Activated CD4-positive, alpha-beta T cell treated with anti-CD3 and anti-CD28 coated beads, Interleukin-2, amount 10 ng/mL, durations not matched to agents 24 days and 14 days (primary cell): ENCODE data around the gene CMTM5. TPM values are rescaled to one million over a fixed set of nuclear protein-coding genes. Genes with fewer than 3 reads are reported as not detected.
A peak's percentile ranks its signal among the peaks of the same experiment; 100 is the strongest.

Experiments
- DNase-seq: peaks from one replicate; pipeline ENCODE4 v3.0.0; 2022
- H3K27ac Mint-ChIP-seq: one replicate; pipeline ENCODE4 v1.8.0; 2022; ENCODE audit warnings: mild to moderate bottlenecking, mixed read lengths
- H3K27me3 Mint-ChIP-seq: one replicate; pipeline ENCODE4 v1.8.0; 2022; ENCODE audit warnings: mixed read lengths
- H3K36me3 Mint-ChIP-seq: one replicate; pipeline ENCODE4 v1.8.0; 2022; ENCODE audit warnings: low read depth, mild to moderate bottlenecking, mixed read lengths
- H3K4me1 Mint-ChIP-seq: one replicate; pipeline ENCODE4 v1.8.0; 2021; ENCODE audit warnings: mixed read lengths
- H3K4me3 Mint-ChIP-seq: one replicate; pipeline ENCODE4 v1.8.0; 2022; ENCODE audit warnings: mild to moderate bottlenecking, moderate library complexity, mixed read lengths
- H3K9me3 Mint-ChIP-seq: one replicate; pipeline ENCODE4 v1.8.0; 2021; ENCODE audit warnings: mixed read lengths
- intact Hi-C: fragments of 100-400 bp; cut with micrococcal nuclease; formaldehyde crosslinking; loops from one replicate; pipeline ENCODE4 v1.15.1; 2023
- total RNA-seq: library from RNA; stranded (reverse); gene quantifications from 2 replicates; pipeline ENCODE4 v1.2.3, GENCODE V29; 2022

The CMTM5 gene
- total RNA-seq, 1 donor from 2014 or later = not detected

- Mint-ChIP-seq H3K27ac (no peak overlapping the region), H3K36me3 (no peaks in the 10 kb centered on the region), H3K9me3 (no peaks in the 10 kb centered on the region), H3K4me3 (no peak overlapping the region), H3K4me1 (no peaks in the 10 kb centered on the region), H3K27me3 (peaks cover 4% of the 10 kb centered on the region)
- intact Hi-C loops = no loop called here
- no peak for DNase-seq
Observed at GRCh38 chr14:23403908-23404307, 27.1 kb downstream of the CMTM5 start.

GRCh38 chr14:23404331-23404900, 27.6 kb downstream of the CMTM5 start:
- Mint-ChIP-seq H3K4me1 (no peaks in the 10 kb centered on the region), H3K9me3 (no peaks in the 10 kb centered on the region), H3K27ac (no peak overlapping the region), H3K4me3 (no peak overlapping the region), H3K27me3 (peaks cover 4% of the 10 kb centered on the region), H3K36me3 (no peaks in the 10 kb centered on the region)
- DNase-seq = no peak
- intact Hi-C loops = no loop called here

- Mint-ChIP-seq H3K4me1 (no peaks in the 10 kb centered on the region), H3K9me3 (no peaks in the 10 kb centered on the region), H3K36me3 (no peaks in the 10 kb centered on the region), H3K4me3 (no peak overlapping the region), H3K27me3 (peaks cover 4% of the 10 kb centered on the region), H3K27ac (no peak overlapping the region)
- intact Hi-C loops = no loop called here
- no peak for DNase-seq
Observed at GRCh38 chr14:23405096-23405495, 28.2 kb downstream of the CMTM5 start.

- peaks cover 4% of the 10 kb centered on the region for H3K27me3 Mint-ChIP-seq
- intact Hi-C loops = no loop called here
- H3K36me3 Mint-ChIP-seq = no peaks in the 10 kb centered on the region
- no peaks in the 10 kb centered on the region for H3K4me1 Mint-ChIP-seq
- no peak overlapping the region for H3K27ac Mint-ChIP-seq
- DNase-seq = no peak
- no peaks in the 10 kb centered on the region for H3K9me3 Mint-ChIP-seq
- H3K4me3 Mint-ChIP-seq = no peak overlapping the region
Observed at GRCh38 chr14:23405516-23406025, 28.7 kb downstream of the CMTM5 start.

GRCh38 chr14:23406244-23406643, 29.4 kb downstream of the CMTM5 start:
- Mint-ChIP-seq H3K36me3 (no peaks in the 10 kb centered on the region), H3K27me3 (peaks cover 4% of the 10 kb centered on the region), H3K4me3 (no peak overlapping the region), H3K4me1 (no peaks in the 10 kb centered on the region), H3K27ac (no peak overlapping the region), H3K9me3 (no peaks in the 10 kb centered on the region)
- no peak for DNase-seq
- intact Hi-C loops = no loop called here

- Mint-ChIP-seq H3K4me3 (no peak overlapping the region), H3K27ac (no peak overlapping the region), H3K36me3 (no peaks in the 10 kb centered on the region), H3K4me1 (no peaks in the 10 kb centered on the region), H3K9me3 (no peaks in the 10 kb centered on the region), H3K27me3 (peaks cover 4% of the 10 kb centered on the region)
- intact Hi-C loops = no loop called here
- no peak for DNase-seq
Observed at GRCh38 chr14:23406725-23407355, 30.0 kb downstream of the CMTM5 start.

GRCh38 chr14:23407516-23408306, 30.9 kb downstream of the CMTM5 start, which contains the start of gene MYH6:
TSS of gene MYH6 (minus strand) at chr14:23408273. CDS start at chr14:23407223, 1,050 bp downstream.
- H3K4me3 Mint-ChIP-seq = no peak within 1 kb of the TSS
- intact Hi-C loops = no loop called here
- H3K4me1 Mint-ChIP-seq = no peaks in the 10 kb centered on the region
- no peak for DNase-seq
- H3K27ac Mint-ChIP-seq = no peak within 1 kb of the TSS
- peaks cover 4% of the 10 kb centered on the region for H3K27me3 Mint-ChIP-seq
- H3K36me3 Mint-ChIP-seq = no peaks in the 10 kb centered on the region
- no peaks in the 10 kb centered on the region for H3K9me3 Mint-ChIP-seq

- Mint-ChIP-seq H3K9me3 (no peaks in the 10 kb centered on the region), H3K27me3 (peaks cover 4% of the 10 kb centered on the region), H3K4me1 (no peaks in the 10 kb centered on the region), H3K36me3 (no peaks in the 10 kb centered on the region), H3K4me3 (no peak overlapping the region), H3K27ac (no peak overlapping the region)
- intact Hi-C loops = no loop called here
- DNase-seq = no peak
Observed at GRCh38 chr14:23408307-23408630, 31.4 kb downstream of the CMTM5 start.

GRCh38 chr14:23409475-23409874, 32.6 kb downstream of the CMTM5 start:
- no peak for DNase-seq
- no peak overlapping the region for H3K27ac Mint-ChIP-seq
- intact Hi-C loops = no loop called here
- H3K27me3 Mint-ChIP-seq = peaks cover 2% of the 10 kb centered on the region
- H3K9me3 Mint-ChIP-seq = no peaks in the 10 kb centered on the region
- no peak overlapping the region for H3K4me3 Mint-ChIP-seq
- H3K4me1 Mint-ChIP-seq = no peaks in the 10 kb centered on the region
- H3K36me3 Mint-ChIP-seq = no peaks in the 10 kb centered on the region

- no peaks in the 10 kb centered on the region for H3K9me3 Mint-ChIP-seq
- peak overlapping the region; percentile 17 for H3K27ac Mint-ChIP-seq
- intact Hi-C loops = no loop called here
- peaks cover 2% of the 10 kb centered on the region for H3K27me3 Mint-ChIP-seq
- DNase-seq = no peak
- no peaks in the 10 kb centered on the region for H3K4me1 Mint-ChIP-seq
- H3K36me3 Mint-ChIP-seq = no peaks in the 10 kb centered on the region
- no peak overlapping the region for H3K4me3 Mint-ChIP-seq
Observed at GRCh38 chr14:23409966-23410635, 33.3 kb downstream of the CMTM5 start.

- intact Hi-C loops = no loop called here
- Mint-ChIP-seq H3K9me3 (no peaks in the 10 kb centered on the region), H3K27me3 (peaks cover 2% of the 10 kb centered on the region), H3K36me3 (no peaks in the 10 kb centered on the region), H3K4me1 (no peaks in the 10 kb centered on the region), H3K27ac (no peak overlapping the region), H3K4me3 (no peak overlapping the region)
- no peak for DNase-seq
Observed at GRCh38 chr14:23411563-23412525, 35.0 kb downstream of the CMTM5 start.

GRCh38 chr14:23413681-23414080, 36.8 kb downstream of the CMTM5 start:
- Mint-ChIP-seq H3K27ac (no peak overlapping the region), H3K27me3 (no peaks in the 10 kb centered on the region)

GRCh38 chr14:23414254-23414653, 37.4 kb downstream of the CMTM5 start:
- DNase-seq = no peak
- Mint-ChIP-seq H3K27me3 (no peaks in the 10 kb centered on the region), H3K4me1 (no peaks in the 10 kb centered on the region), H3K9me3 (no peaks in the 10 kb centered on the region), H3K36me3 (no peaks in the 10 kb centered on the region), H3K4me3 (no peak overlapping the region), H3K27ac (no peak overlapping the region)
- intact Hi-C loops = no loop called here

More at GRCh38 chr14:23413681-23414080, 36.8 kb downstream of the CMTM5 start:
- no peaks in the 10 kb centered on the region for H3K4me1 Mint-ChIP-seq
- no peaks in the 10 kb centered on the region for H3K36me3 Mint-ChIP-seq
- no peaks in the 10 kb centered on the region for H3K9me3 Mint-ChIP-seq
- no peak for DNase-seq
- intact Hi-C loops = no loop called here
- H3K4me3 Mint-ChIP-seq = no peak overlapping the region
